OCI-LY7 (cell line): ENCODE data around the gene TACR1. TPM values are rescaled to one million over a fixed set of nuclear protein-coding genes. Genes with fewer than 3 reads are reported as not detected.
"Not testable (repeated sequence)": the region's sequence is repeated elsewhere in the genome, so short reads cannot be mapped to it uniquely, and the experiment has no call there.

ENCODE experiments used
- BruUV-seq: library from RNA; stranded (reverse); fragments of 400-500 nt; replicated peaks from 2 replicates; lab custom pipeline; 2021; lab: Mats Ljungman, UMichigan
- CTCF ChIA-PET: fragments of 300-600 bp; sonication (Branson Sonifier 250); formaldehyde crosslinking; loops from one replicate; lab custom pipeline; 2022; ENCODE audit warnings: antibody characterized with exemption; ENCODE audit not compliant: unreplicated experiment; lab: Charles Lee
- POLR2A ChIA-PET: fragments of 300-600 bp; sonication (Branson Sonifier 250); formaldehyde crosslinking; loops from one replicate; lab custom pipeline; 2022; ENCODE audit warnings: antibody characterized with exemption; lab: Charles Lee
- DNase-seq: peaks from one replicate; pipeline ENCODE4 v3.0.0-alpha.2; 2015; ENCODE audit warnings: low spot score
- H2AFZ ChIP-seq: fragments of 200-600 bp; sonication (generic), shearing (Covaris generic); 2 replicates; pipeline ENCODE4 v1.6.1; 2014; ENCODE audit warnings: mild to moderate bottlenecking, antibody characterized with exemption, low read length, moderate library complexity
- H3K27ac ChIP-seq: fragments of 200-600 bp; sonication (generic); 2 replicates; pipeline ENCODE4 v1.5.1; 2014; ENCODE audit warnings: mixed run types, low read depth, mild to moderate bottlenecking, moderate library complexity, low read length, inconsistent platforms; ENCODE audit not compliant: poor library complexity, severe bottlenecking
- H3K36me3 ChIP-seq: fragments of 200-600 bp; sonication (generic); 2 replicates; pipeline ENCODE4 v1.6.1; 2014; ENCODE audit warnings: mild to moderate bottlenecking, antibody characterized with exemption, low read length, moderate library complexity, mixed read lengths; ENCODE audit not compliant: insufficient read depth
- H3K4me1 ChIP-seq: fragments of 200-600 bp; sonication (generic); 2 replicates; pipeline ENCODE4 v1.5.1; 2014; ENCODE audit warnings: mild to moderate bottlenecking, low read length; ENCODE audit not compliant: insufficient read depth, poor library complexity, severe bottlenecking
- H3K4me2 ChIP-seq: fragments of 200-600 bp; sonication (generic); 2 replicates; pipeline ENCODE4 v1.6.1; 2014; ENCODE audit warnings: mild to moderate bottlenecking, low read length
- H3K4me3 ChIP-seq: fragments of 200-600 bp; sonication (generic); 2 replicates; pipeline ENCODE4 v1.5.1; 2014; ENCODE audit warnings: mild to moderate bottlenecking, low read depth, low read length; ENCODE audit not compliant: poor library complexity, severe bottlenecking
- H3K79me2 ChIP-seq: fragments of 200-600 bp; sonication (generic); 2 replicates; pipeline ENCODE4 v1.6.1; 2016; ENCODE audit warnings: low read depth, mild to moderate bottlenecking, low read length, moderate library complexity, mixed read lengths; ENCODE audit not compliant: insufficient read depth
- H3K9me2 ChIP-seq: fragments of 200-600 bp; sonication (generic); 2 replicates; pipeline ENCODE4 v1.6.1; 2016; ENCODE audit warnings: mild to moderate bottlenecking, low read length, mixed read lengths; ENCODE audit not compliant: insufficient read depth
- H3K9me3 ChIP-seq: fragments of 200-600 bp; sonication (generic); 2 replicates; pipeline ENCODE4 v1.6.1; 2014; ENCODE audit warnings: mild to moderate bottlenecking, mixed run types, low read length, mixed read lengths
- H4K20me1 ChIP-seq: fragments of 200-600 bp; sonication (generic); 2 replicates; pipeline ENCODE4 v1.6.1; 2014; ENCODE audit warnings: mild to moderate bottlenecking, antibody characterized with exemption, low read length, moderate library complexity, mixed read lengths; ENCODE audit not compliant: insufficient read depth
- EZH2phosphoT487 ChIP-seq: fragments of 200-600 bp; sonication (generic); IDR thresholded peaks from 2 replicates; pipeline ENCODE4 v1.6.1; 2018; ENCODE audit warnings: low read depth, borderline replicate concordance, mild to moderate bottlenecking, mixed run types, antibody characterized with exemption, low read length, moderate library complexity, mixed read lengths
- intact Hi-C: fragments of 100-400 bp; cut with micrococcal nuclease; formaldehyde crosslinking; loops from one replicate; pipeline ENCODE4 v1.10.0; 2022; ENCODE audit not compliant: unreplicated experiment
- total RNA-seq, 2 experiments: library from RNA; depleted of rRNA in 1 of 2; stranded (reverse); fragments of >200 nt in 1 of 2; shearing (Covaris generic) in 1 of 2; gene quantifications; 2 replicates each; pipeline ENCODE4 v1.2.3, GENCODE V29; 2014 to 2022
- TF ChIP-seq, protein P1 (sequence below): fragments of 200-600 bp; sonication (generic); conservative IDR thresholded peaks from 2 replicates; pipeline ENCODE4 v1.5.1; 2014; ENCODE audit warnings: mild to moderate bottlenecking, antibody characterized with exemption, low read length, moderate library complexity, mixed read lengths

The TACR1 gene
- total RNA-seq, 2 experiments from 2014 or later: not detected

- H3K4me3 ChIP-seq: no peak overlapping the region
- intact Hi-C loops: no loop called here
- H4K20me1 ChIP-seq: no peaks in the 10 kb centered on the region
- H3K36me3 ChIP-seq: no peaks in the 10 kb centered on the region
- BruUV-seq: no TSS peak
- H3K79me2 ChIP-seq: no peaks in the 10 kb centered on the region
- no peak overlapping the region for H3K27ac ChIP-seq
- H2AFZ ChIP-seq: no peak overlapping the region
- ChIA-PET POLR2A (interaction anchor here (0.6 to 0.7 kb wide), 3 partner anchors 12 to 70 kb away, joined by 3 to 7 read pairs (median 3); no protein-coding TSS in a partner anchor), CTCF (interaction anchor here (1.1 kb wide), 1 partner anchor 1978 kb away, joined by 3 read pairs; no protein-coding TSS in a partner anchor)
- H3K4me2 ChIP-seq: no peak overlapping the region
- TF ChIP-seq, protein P1, sequence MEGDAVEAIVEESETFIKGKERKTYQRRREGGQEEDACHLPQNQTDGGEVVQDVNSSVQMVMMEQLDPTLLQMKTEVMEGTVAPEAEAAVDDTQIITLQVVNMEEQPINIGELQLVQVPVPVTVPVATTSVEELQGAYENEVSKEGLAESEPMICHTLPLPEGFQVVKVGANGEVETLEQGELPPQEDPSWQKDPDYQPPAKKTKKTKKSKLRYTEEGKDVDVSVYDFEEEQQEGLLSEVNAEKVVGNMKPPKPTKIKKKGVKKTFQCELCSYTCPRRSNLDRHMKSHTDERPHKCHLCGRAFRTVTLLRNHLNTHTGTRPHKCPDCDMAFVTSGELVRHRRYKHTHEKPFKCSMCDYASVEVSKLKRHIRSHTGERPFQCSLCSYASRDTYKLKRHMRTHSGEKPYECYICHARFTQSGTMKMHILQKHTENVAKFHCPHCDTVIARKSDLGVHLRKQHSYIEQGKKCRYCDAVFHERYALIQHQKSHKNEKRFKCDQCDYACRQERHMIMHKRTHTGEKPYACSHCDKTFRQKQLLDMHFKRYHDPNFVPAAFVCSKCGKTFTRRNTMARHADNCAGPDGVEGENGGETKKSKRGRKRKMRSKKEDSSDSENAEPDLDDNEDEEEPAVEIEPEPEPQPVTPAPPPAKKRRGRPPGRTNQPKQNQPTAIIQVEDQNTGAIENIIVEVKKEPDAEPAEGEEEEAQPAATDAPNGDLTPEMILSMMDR: no peak
- no peak for TF ChIP-seq EZH2phosphoT487
- H3K9me3 ChIP-seq: no peaks in the 10 kb centered on the region
- no peaks in the 10 kb centered on the region for H3K4me1 ChIP-seq
- DNase-seq: no peak
- no peaks in the 10 kb centered on the region for H3K9me2 ChIP-seq
Observed at GRCh38 chr2:75155115-75155514, 44.2 kb downstream of the TACR1 start.

DNA sequence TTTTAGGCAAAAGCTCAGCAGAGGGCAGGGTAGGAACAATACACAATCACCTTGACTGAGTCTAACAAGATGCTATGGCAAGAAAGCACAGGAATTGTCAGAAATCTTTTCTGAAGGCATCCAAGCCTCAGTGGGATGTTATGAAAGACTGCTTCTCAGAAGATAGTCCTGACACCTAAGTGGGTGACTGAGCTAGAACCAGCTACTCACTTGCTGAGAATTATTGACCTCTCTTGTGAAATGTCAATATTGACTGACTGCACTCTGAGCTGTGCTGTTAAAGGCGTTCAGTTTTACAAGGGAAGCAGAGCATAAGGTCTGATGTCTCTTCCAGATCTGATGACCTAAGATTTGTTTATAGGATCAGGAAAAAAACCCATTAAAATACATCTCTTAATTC is 46.1 kb downstream of the TACR1 start:
- ChIA-PET CTCF (no interaction called here), POLR2A (no interaction called here)
- H3K9me3 ChIP-seq: no peaks in the 10 kb centered on the region
- TF ChIP-seq EZH2phosphoT487: no peak
- TF ChIP-seq, protein P1: no peak
- no peaks in the 10 kb centered on the region for H3K9me2 ChIP-seq
- H3K27ac ChIP-seq: no peak overlapping the region
- no peak overlapping the region for H3K4me3 ChIP-seq
- no peaks in the 10 kb centered on the region for H3K4me1 ChIP-seq
- no peaks in the 10 kb centered on the region for H3K36me3 ChIP-seq
- no peak overlapping the region for H2AFZ ChIP-seq
- no peaks in the 10 kb centered on the region for H3K79me2 ChIP-seq
- intact Hi-C loops: no loop called here
- no peaks in the 10 kb centered on the region for H4K20me1 ChIP-seq
- no peak overlapping the region for H3K4me2 ChIP-seq
- no TSS peak for BruUV-seq
- no peak for DNase-seq

GRCh38 chr2:75152243-75152642 is 47.1 kb downstream of the TACR1 start:
- H3K27ac ChIP-seq, POLR2A ChIA-PET, intact Hi-C loops, H3K36me3 ChIP-seq, BruUV-seq, H2AFZ ChIP-seq, CTCF ChIA-PET, H3K4me3 ChIP-seq, H3K4me1 ChIP-seq, H4K20me1 ChIP-seq, H3K9me3 ChIP-seq, H3K79me2 ChIP-seq, H3K9me2 ChIP-seq, H3K4me2 ChIP-seq, DNase-seq: not testable (repeated sequence)

DNA sequence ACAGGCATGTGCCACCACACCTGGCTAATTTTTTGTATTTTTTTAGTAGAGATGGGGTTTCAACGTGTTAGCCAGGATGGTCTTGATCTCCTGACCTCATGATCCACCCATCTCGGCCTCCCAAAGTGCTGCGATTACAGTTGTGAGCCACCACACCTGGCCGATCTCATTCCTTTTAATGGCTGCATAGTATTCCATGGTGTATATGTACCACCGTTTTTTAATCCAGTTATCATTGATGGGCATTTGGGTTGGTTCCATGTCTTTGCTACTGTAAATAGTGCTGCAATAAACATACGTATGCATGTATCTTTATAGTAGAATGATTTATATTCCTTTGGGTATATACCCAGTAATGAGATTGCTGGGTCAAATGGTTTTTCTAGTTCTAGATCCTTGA is 51.4 kb downstream of the TACR1 start:
- H3K36me3 ChIP-seq, H3K4me2 ChIP-seq, H4K20me1 ChIP-seq, H2AFZ ChIP-seq, BruUV-seq, H3K4me3 ChIP-seq, DNase-seq, H3K79me2 ChIP-seq, intact Hi-C loops, H3K27ac ChIP-seq, CTCF ChIA-PET, H3K9me2 ChIP-seq, H3K4me1 ChIP-seq, H3K9me3 ChIP-seq: not testable (repeated sequence)
- POLR2A ChIA-PET: interaction anchor here (0.6 kb wide), 1 partner anchor 302 kb away, joined by 3 read pairs; no protein-coding TSS in a partner anchor
